Measurements from ENCODE around the gene FOXJ1. TPM values are rescaled to one million over a fixed set of nuclear protein-coding genes. Genes with fewer than 3 reads are reported as not detected.
A peak's percentile ranks its signal among the peaks of the same experiment; 100 is the strongest.

Gene FOXJ1
- total and polyA plus RNA-seq, 2 of the 13 experiments (the other 11 are each of a cell fraction or from before 2014, with no cell fraction given): 0.98 to 1.6 TPM

GRCh38 chr17:76136276-76137000 is 4.6 kb downstream of the FOXJ1 start:
- intact Hi-C loops (cut with micrococcal nuclease; ENCODE audit: unreplicated experiment): no loop called here
- 88% methylated on average over 16 of the region's 16 CpGs for WGBS (ENCODE audit: low lambda C conversion rate)
- ATAC-seq (no peak), FAIRE-seq (no peak), DNase-seq (ENCODE audit: low spot score) (no peak)
- in situ Hi-C loops (cut with HindIII; ENCODE audit: extremely low pct_ligation_motif_present, low pct_unique_long_range_greater_than_20kb): no loop called here
- Histone ChIP-seq H3K27me3 (ENCODE audit: control insufficient read depth in 1 of 2, insufficient read depth in 2 of 2, low read length in 2 of 2) (peaks cover under 1 to 3% of the 10 kb centered on the region in 2 experiments), H3K4me2 (ENCODE audit: low read depth, low read length) (no peak overlapping the region), H3K36me3 (replicated peaks in 1 of 2; ENCODE audit: control insufficient read depth in 1 of 2, insufficient read depth in 2 of 2, low read length in 2 of 2) (no peaks in the 10 kb centered on the region), H3K9me3 (ENCODE audit: low read length) (no peaks in the 10 kb centered on the region), H2AFZ (ENCODE audit: low read length) (no peak overlapping the region), H3K9ac (ENCODE audit: insufficient read depth, low read depth, low read length) (no peak overlapping the region), H3K79me2 (ENCODE audit: insufficient read depth, low read length) (no peaks in the 10 kb centered on the region), H3K27ac (ENCODE audit: extremely low read length, insufficient read depth, low read length) (no peak overlapping the region), H3K4me1 (ENCODE audit: insufficient read depth, low read length) (peaks cover 91% of the 10 kb centered on the region), H4K20me1 (ENCODE audit: insufficient read depth, low read length) (no peaks in the 10 kb centered on the region), H3K4me3 (replicated peaks in 1 of 3; ENCODE audit: insufficient read depth in 1 of 3, low read depth in 2 of 3, low read length in 3 of 3) (no peak overlapping the region)
- BruUV-seq (replicated peaks): no TSS peak
- ChIA-PET POLR2A (interaction anchor here (0.6 kb wide), 1 partner anchor 70 kb away, joined by 3 read pairs; no protein-coding TSS in a partner anchor), CTCF (ENCODE audit: low intra/inter-chr PET ratio, low total read pairs) (no interaction called here)
- TF ChIP-seq ZNF20 (CRISPR knock-in tag; IDR thresholded peaks at IDR 0.05) (no peak), ZNF121 (CRISPR knock-in tag; IDR thresholded peaks at IDR 0.05) (peak; percentile 13; the same call in 1 of the 2 replicates)

DNA sequence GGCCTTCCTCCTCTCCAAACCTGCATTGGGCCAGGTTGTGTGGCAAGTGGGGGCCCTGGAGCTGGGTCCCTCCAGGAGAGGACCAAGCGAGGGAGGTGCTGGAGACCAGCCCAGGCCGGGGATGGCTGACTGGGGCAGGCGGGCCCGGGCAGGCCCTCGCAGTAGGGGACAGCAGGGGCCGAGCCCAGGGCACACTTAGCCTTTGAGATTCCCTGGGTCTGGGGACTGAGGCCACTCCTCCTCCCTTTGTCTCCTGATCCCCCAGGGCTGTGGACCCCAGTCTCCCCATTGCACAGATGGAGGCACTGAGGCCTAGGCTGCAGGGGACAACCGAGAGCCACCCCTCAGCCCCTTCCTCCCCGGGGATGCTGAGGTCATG is 5.2 kb downstream of the FOXJ1 start:
- Histone ChIP-seq H3K36me3 (replicated peaks in 1 of 2; ENCODE audit: control insufficient read depth in 1 of 2, insufficient read depth in 2 of 2, low read length in 2 of 2) (no peaks in the 10 kb centered on the region), H2AFZ (ENCODE audit: low read length) (no peak overlapping the region), H3K4me3 (replicated peaks in 1 of 3; ENCODE audit: insufficient read depth in 1 of 3, low read depth in 2 of 3, low read length in 3 of 3) (no peak overlapping the region), H4K20me1 (ENCODE audit: insufficient read depth, low read length) (no peaks in the 10 kb centered on the region), H3K79me2 (ENCODE audit: insufficient read depth, low read length) (no peaks in the 10 kb centered on the region), H3K27ac (ENCODE audit: extremely low read length, insufficient read depth, low read length) (no peak overlapping the region), H3K9ac (ENCODE audit: insufficient read depth, low read depth, low read length) (no peak overlapping the region), H3K27me3 (ENCODE audit: control insufficient read depth in 1 of 2, insufficient read depth in 2 of 2, low read length in 2 of 2) (no peaks in the 10 kb centered on the region; a peak in 4 of 5 replicates), H3K9me3 (ENCODE audit: low read length) (no peaks in the 10 kb centered on the region), H3K4me2 (ENCODE audit: low read depth, low read length) (no peak overlapping the region), H3K4me1 (ENCODE audit: insufficient read depth, low read length) (peaks cover 92% of the 10 kb centered on the region)
- FAIRE-seq (no peak), DNase-seq (ENCODE audit: low spot score) (no peak), ATAC-seq (no peak)
- no TSS peak for BruUV-seq (replicated peaks)
- in situ Hi-C loops (cut with HindIII; ENCODE audit: extremely low pct_ligation_motif_present, low pct_unique_long_range_greater_than_20kb) (no loop called here), intact Hi-C loops (cut with micrococcal nuclease; ENCODE audit: unreplicated experiment) (no loop called here)
- 74% methylated on average over 5 of the region's 8 CpGs for WGBS (ENCODE audit: low lambda C conversion rate)
- ChIA-PET POLR2A (no interaction called here), CTCF (ENCODE audit: low intra/inter-chr PET ratio, low total read pairs) (no interaction called here)
- TF ChIP-seq UBTF (CRISPR knock-in tag; IDR thresholded peaks at IDR 0.05) (no peak), SUZ12 (IDR thresholded peaks at IDR 0.05; ENCODE audit: low read depth, low read length) (no peak), ZMYM3 (CRISPR knock-in tag; IDR thresholded peaks at IDR 0.05) (peak; percentile 46; the same call in 1 of the 2 replicates), ZNF629 (CRISPR knock-in tag; conservative IDR thresholded peaks at IDR 0.05) (peak; percentile 91), ZNF33A (CRISPR knock-in tag; IDR thresholded peaks at IDR 0.05; ENCODE audit: borderline replicate concordance) (no peak), SMC3 (IDR thresholded peaks at IDR 0.05; ENCODE audit: low read length) (no peak), GABPB1 (CRISPR knock-in tag; IDR thresholded peaks at IDR 0.05) (0 out of 2 replicates have a peak, but pooled peaks have one; percentile 15), FOXO1 (CRISPR knock-in tag; IDR thresholded peaks at IDR 0.05) (no peak)
- TF ChIP-seq, protein P1, sequence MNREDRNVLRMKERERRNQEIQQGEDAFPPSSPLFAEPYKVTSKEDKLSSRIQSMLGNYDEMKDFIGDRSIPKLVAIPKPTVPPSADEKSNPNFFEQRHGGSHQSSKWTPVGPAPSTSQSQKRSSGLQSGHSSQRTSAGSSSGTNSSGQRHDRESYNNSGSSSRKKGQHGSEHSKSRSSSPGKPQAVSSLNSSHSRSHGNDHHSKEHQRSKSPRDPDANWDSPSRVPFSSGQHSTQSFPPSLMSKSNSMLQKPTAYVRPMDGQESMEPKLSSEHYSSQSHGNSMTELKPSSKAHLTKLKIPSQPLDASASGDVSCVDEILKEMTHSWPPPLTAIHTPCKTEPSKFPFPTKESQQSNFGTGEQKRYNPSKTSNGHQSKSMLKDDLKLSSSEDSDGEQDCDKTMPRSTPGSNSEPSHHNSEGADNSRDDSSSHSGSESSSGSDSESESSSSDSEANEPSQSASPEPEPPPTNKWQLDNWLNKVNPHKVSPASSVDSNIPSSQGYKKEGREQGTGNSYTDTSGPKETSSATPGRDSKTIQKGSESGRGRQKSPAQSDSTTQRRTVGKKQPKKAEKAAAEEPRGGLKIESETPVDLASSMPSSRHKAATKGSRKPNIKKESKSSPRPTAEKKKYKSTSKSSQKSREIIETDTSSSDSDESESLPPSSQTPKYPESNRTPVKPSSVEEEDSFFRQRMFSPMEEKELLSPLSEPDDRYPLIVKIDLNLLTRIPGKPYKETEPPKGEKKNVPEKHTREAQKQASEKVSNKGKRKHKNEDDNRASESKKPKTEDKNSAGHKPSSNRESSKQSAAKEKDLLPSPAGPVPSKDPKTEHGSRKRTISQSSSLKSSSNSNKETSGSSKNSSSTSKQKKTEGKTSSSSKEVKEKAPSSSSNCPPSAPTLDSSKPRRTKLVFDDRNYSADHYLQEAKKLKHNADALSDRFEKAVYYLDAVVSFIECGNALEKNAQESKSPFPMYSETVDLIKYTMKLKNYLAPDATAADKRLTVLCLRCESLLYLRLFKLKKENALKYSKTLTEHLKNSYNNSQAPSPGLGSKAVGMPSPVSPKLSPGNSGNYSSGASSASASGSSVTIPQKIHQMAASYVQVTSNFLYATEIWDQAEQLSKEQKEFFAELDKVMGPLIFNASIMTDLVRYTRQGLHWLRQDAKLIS (CRISPR knock-in tag; IDR thresholded peaks at IDR 0.05): no peak
